T-helper 2 cell (primary cell): ENCODE measurements around the gene SELENOO.

ENCODE experiments used
- DNase-seq, 5 experiments: peaks; one replicate each; pipeline versions ENCODE4 v3.0.0 to v3.0.0-alpha.2; 2012 to 2022

SELENOO gene

DNA sequence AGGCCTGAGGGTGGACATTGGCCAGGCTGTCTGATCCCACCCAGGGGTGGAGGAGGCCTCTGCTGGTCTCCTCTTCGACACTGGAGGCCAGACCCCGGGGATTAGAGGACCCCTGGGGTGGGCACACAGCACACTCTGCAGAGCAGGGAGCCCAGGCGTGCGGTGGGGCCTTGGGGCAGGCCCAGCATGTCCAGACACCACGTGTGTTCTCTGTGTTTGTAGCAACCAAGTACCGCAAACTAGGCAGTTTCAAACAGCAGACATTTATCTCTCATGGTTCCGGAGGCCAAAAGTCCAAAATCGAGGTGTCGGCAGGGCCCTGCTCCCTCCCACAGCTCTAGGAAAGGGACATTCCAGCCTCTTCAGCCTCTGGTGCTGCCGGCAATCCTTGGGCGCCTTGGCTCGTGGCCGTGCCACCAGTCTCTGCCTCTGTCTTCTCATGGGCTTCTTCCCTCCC lies 28.8 kb upstream of the SELENOO start:
- no peak for DNase-seq

DNA sequence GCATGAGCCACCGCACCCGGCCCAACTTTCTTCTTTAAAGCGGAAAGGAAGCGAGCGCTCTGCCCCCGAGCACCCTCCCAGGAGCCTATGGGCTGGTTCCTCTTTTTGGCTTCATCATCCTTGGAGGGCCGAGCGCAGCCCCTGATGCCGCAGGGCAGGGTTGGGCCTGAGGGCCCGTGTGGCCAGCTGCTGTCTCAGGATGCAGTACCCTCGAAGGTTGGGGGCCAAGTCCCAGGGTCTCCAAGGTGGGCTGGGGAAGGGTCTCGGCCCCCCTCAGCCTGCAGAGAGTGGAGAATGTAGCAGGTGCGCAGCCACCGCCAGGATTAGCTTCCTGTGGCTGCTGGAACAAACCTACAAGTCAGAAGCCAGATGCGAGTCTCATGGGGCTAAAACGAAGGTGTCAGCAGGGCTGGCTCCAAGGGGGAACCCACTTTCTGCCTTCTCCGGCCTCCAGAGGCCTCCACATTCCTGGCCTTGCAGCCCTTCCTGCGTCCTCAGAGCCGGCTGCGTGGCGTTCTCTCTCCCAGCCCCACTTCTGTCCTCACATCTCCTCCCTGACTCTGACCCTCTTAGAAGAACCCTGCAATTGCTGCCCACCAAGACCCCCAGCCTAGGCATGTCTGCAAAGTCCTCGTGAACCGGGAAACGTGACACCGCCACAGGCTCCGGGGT lies 27.4 kb upstream of the SELENOO start:
- no peak for DNase-seq

DNA sequence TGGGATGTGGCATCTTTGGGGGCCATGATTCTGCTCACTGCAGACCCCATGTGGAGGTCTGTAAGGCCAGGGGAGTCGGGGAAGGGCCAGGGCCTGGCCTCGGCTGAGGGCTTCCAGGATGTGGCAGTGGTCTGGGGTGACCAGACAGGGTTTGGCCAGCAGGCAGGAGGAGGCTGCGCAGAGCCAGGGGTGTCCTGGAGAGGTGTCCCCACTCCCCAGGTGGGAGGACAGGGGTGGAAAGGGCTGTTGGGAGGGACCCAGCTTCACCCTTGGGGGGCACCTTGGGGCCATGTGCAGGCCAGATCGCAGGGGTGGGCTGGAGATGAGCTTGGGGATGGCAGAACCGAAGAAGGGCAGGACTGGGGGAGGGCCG lies 26.8 kb upstream of the SELENOO start:
- DNase-seq = no peak

DNA sequence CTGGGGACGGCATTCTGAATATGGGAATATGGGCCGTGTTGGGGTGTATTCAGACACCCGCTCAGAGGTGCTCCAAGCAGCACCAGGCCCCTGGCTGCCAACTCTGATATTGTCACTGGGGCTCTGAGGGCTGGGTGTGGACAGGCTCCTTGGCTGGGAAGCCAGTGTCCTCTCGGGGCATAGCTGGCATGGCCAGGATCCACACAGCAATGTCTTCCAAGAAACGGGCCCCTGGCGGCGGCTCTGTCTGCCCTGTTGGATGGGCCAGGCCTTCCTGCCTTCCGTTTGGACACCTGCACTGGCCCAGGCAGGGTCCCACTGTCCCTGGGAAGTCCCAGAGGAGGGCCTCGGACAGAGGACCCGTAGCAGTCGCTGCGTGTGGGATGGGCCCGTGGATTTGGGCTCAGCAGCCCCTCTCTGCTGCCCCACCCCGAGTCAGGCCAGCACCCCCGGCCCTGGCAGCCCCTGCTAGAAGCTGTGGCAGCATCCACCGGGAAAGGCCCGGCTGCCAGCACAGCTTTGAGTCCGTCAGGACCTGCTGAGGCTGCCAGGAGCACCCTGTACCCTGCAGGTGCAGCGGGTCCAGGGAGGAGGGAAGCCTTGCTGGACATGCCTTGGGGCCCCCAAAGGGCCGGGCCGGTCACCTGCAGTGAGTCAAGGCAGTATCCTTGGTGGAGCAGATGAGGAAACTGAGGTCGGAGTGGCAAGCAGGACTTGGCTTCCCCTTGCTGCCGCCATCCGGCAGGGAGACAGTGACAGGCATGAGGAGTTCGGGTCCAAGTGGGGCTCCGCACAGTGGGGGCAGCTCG lies 26.2 kb upstream of the SELENOO start:
- no peak for DNase-seq

DNA sequence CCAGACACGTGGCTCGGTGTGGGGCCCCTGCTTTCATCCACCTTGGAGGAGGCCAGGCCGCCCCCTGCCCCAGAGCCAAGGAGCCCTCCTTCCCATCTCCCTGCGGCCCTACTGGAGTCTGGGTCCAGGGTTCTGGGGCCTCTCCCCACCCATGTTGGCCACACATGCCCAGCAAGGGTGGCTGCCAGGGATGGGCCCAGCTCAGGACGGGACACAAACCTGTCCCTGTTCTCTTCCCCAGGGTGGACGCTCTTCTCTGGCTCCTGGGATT lies 25.7 kb upstream of the SELENOO start:
- DNase-seq = no peak

DNA sequence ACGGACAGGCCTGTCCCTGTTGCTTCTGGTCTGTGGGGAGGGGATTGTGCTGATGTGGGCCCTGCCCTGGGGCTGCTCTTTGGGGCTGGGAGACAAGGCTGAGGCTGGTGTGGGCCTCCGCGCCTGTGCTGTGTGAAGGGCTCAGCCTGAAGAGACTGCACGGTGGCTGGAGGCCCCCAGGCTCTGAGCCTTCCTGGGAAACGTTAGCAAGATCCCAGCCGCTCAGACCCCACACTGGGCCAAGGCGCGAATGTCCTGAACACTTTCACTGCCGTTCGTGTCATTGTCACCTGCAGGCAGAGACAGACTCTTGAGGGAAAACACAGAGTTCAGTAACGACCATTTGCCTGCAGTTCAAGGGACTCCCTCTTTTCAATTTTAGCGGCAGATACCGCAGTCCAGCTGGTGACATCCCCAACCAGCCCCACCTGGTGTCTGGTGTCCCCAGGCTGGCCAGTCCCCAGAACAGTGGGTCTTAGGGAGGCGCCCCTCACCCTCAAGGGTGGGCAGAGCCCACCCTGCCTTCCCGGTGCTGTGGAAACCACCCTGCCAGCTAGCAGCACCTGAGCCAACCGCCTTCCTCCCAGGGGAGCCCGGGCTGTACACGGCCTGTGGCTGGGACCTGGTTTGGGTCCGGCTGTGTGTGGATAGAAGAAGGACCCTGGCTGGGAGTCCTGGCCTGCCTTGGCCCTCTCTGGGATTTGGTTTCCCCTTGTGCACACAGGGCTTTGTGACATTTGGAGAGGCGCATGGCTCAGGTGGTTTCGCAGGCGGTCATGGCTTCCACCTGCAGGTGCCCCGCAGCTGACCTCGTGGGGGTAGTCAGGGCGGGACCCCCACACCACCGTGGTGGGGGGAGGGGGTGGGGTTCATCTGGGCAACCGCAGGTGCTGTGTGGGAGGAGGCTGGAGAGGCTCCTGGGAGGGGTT lies 24.6 kb upstream of the SELENOO start:
- no peak for DNase-seq

DNA sequence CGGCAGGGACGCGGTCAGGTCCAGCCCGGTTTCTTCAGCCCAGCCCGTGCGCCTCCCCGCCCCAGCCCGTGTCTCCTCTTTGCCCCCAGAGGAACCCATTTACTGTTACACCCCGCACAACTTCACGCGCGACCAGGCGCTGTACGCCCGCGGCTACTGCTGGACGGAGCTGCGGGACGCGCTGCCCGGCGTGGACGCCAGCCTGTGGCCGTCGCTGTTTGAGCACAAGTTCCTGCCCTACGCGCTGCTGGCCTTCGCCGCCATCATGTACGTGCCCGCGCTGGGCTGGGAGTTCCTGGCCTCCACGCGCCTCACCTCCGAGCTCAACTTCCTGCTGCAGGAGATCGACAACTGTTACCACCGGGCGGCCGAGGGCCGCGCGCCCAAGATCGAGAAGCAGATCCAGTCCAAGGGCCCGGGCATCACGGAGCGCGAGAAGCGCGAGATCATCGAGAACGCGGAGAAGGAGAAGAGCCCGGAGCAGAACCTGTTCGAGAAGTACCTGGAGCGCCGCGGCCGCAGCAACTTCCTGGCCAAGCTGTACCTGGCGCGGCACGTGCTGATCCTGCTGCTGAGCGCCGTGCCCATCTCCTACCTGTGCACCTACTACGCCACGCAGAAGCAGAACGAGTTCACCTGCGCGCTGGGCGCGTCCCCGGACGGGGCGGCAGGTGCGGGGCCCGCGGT lies 23.8 kb upstream of the SELENOO start:
- DNase-seq = no peak

DNA sequence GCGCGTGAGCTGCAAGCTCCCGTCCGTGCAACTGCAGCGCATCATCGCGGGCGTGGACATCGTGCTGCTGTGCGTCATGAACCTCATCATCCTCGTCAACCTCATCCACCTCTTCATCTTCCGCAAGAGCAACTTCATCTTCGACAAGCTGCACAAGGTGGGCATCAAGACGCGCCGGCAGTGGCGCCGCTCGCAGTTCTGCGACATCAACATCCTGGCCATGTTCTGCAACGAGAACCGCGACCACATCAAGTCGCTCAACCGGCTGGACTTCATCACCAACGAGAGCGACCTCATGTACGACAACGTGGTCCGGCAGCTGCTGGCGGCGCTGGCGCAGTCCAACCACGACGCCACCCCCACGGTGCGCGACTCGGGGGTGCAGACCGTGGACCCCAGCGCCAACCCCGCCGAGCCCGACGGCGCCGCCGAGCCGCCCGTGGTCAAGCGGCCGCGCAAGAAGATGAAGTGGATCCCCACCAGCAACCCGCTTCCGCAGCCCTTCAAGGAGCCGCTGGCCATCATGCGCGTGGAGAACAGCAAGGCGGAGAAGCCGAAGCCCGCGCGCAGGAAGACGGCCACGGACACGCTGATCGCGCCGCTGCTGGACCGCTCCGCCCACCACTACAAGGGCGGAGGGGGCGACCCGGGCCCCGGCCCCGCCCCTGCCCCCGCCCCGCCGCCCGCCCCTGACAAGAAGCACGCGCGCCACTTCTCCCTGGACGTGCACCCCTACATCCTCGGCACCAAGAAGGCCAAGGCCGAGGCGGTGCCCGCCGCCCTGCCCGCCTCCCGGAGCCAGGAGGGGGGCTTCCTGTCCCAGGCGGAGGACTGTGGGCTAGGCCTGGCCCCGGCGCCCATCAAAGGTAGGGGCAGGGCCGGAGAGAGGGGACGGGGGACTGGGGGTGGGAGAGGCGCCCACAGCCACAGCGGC lies 23.0 kb upstream of the SELENOO start:
- DNase-seq = no peak

DNA sequence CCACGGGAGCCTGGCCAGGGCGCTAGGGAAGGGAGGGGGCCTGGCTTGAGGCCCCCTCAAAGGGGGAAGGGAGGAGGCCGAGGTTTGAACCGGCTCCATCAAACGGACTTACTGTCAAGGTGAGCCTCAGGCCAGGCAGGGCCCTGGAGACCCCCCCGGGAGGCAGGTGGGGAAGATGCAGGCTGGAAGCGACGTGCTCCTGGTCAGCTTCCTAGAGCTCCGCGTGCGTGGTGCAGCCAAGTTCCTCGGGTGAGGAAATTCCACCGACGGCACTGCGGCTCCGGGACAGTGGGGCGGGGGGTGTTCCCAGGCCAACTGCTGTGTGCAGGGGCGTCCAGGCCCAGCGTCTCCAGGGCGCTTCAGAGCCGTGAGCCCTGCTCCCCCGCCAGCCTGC lies 22.3 kb upstream of the SELENOO start:
- no peak for DNase-seq

- peak in 1 of 5 experiments; percentile 7 for DNase-seq
Measured at GRCh38 chr22:50178871-50179869, 21.6 kb upstream of the SELENOO start.

GRCh38 chr22:50179937-50180726 lies 20.7 kb upstream of the SELENOO start:
- peak in 1 of 5 experiments; percentile 3 for DNase-seq

- peak in 1 of 5 experiments; percentile 4 for DNase-seq
Measured at GRCh38 chr22:50180727-50181521, 19.9 kb upstream of the SELENOO start.

DNA sequence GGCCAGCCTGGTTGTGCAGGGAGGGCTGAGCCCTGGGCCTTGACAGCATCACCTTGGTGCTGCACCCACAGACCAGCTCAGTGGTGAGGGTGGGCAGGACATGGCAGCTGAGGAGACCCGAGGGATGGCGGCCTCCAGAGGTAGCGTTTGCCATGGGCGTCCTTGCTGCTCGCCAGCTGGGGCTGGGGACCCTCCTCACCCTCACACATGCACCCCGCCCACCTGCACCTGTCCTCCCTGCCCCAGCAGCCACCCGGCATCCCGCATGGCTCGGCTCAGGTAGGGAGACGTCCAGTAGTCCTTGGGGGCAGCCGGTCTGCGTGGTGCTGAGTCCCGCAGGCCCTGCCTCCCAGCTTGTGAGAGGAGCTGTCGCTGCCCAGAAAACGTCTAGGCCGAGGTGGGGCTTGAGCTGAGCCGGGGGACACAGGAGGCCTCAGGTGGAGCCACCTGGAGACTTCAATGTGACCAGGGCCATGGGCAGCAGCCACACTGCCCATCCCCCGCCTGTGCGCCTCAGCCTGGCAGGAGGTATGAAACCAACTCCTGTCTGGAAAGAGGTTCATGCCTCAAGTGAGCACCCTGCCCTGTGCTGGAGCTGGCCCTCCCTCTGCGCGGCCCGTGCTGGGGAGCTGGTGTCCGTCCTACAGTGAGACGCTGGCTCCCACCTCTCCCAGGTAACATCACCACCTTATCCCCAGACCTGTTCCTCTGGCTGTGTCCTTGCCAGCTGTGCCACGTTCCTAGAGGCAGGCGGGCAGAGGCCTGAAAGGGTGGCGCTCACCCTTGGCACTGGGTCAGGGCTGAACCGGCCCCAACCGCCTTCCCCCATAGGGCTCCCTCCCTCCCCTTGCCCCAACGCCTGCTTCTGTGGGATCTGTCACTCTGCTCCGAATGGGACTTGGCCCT lies 18.4 kb upstream of the SELENOO start:
- DNase-seq = no peak

- DNase-seq = no peak
Measured at GRCh38 chr22:50183141-50183971, 17.5 kb upstream of the SELENOO start.

- no peak for DNase-seq
Measured at GRCh38 chr22:50184004-50184901, 16.6 kb upstream of the SELENOO start.
